SK-N-SH (cell line): ENCODE measurements around the gene SLC8B1. TPM values are rescaled to one million over a fixed set of nuclear protein-coding genes. Genes with fewer than 3 reads are reported as not detected.
A peak's percentile ranks its signal among the peaks of the same experiment; 100 is the strongest.

Experiments used
- CTCF ChIA-PET: fragments of 300-600, 350-600 bp; formaldehyde crosslinking; extraction: SDS; loops from one replicate; lab custom pipeline; 2021; lab: Yijun Ruan, JAX
- POLR2A ChIA-PET: fragments of 350-600 bp; sonication (Branson Sonifier 250); formaldehyde crosslinking; extraction: SDS; loops from one replicate; lab custom pipeline; 2020; ENCODE audit warnings: antibody characterized with exemption, inconsistent platforms; lab: Yijun Ruan, JAX
- DNase-seq: peaks from one replicate; pipeline ENCODE4 v3.0.0; 2012
- H2AFZ ChIP-seq: fragments of 200-600 bp; sonication (generic); 2 replicates; pipeline ENCODE4 v1.8.1; 2016; ENCODE audit warnings: antibody characterized with exemption, mild to moderate bottlenecking, low read depth
- H3F3A ChIP-seq: fragments of 200-600 bp; sonication (generic); replicated peaks from 2 replicates; pipeline ENCODE3; 2016; ENCODE audit warnings: antibody characterized with exemption, mild to moderate bottlenecking; ENCODE audit not compliant: insufficient read depth
- H3K27ac ChIP-seq, 2 experiments: fragments of 200-500 bp in 1 of 2; fragments of 200-600 bp in 1 of 2; sonication (Bioruptor generic) in 1 of 2; sonication (generic), shearing (Covaris generic) in 1 of 2; 2 replicates each; pipeline versions ENCODE4 v1.5.1 to v1.6.1; 2014 to 2016; ENCODE audit warnings: low read depth in 2 of 2, inconsistent platforms in 1 of 2, low read length in 1 of 2, mild to moderate bottlenecking in 1 of 2, mixed read lengths in 1 of 2
- H3K27me3 ChIP-seq: fragments of 200-600 bp; sonication (generic), shearing (Covaris generic); 2 replicates; pipeline ENCODE4 v1.6.1; 2016; ENCODE audit warnings: mixed run types; ENCODE audit not compliant: insufficient read depth
- H3K36me3 ChIP-seq, 2 experiments: fragments of 200-500 bp in 1 of 2; fragments of 200-600 bp in 1 of 2; sonication (Bioruptor generic) in 1 of 2; sonication (generic) in 1 of 2; replicated peaks in 1 of 2; 2 replicates each; pipeline versions ENCODE3 to v1.5.1; 2014 to 2016; ENCODE audit warnings: low read length in 1 of 2, mild to moderate bottlenecking in 1 of 2; ENCODE audit not compliant: insufficient read depth in 2 of 2, control insufficient read depth in 1 of 2
- H3K4me1 ChIP-seq, 2 experiments: fragments of 200-500 bp in 1 of 2; fragments of 200-600 bp in 1 of 2; sonication (Bioruptor generic) in 1 of 2; sonication (generic), shearing (Covaris generic) in 1 of 2; 2 replicates each; pipeline versions ENCODE4 v1.5.1 to v1.6.1; 2014 to 2016; ENCODE audit warnings: low read depth in 1 of 2, low read length in 1 of 2, mixed run types in 1 of 2; ENCODE audit not compliant: insufficient read depth in 2 of 2, control insufficient read depth in 1 of 2
- H3K4me2 ChIP-seq: fragments of 200-600 bp; sonication (generic), shearing (Covaris generic); 2 replicates; pipeline ENCODE4 v1.6.1; 2017; ENCODE audit warnings: mixed run types
- H3K4me3 ChIP-seq, 2 experiments: fragments of 200-500 bp in 1 of 2; fragments of 200-600 bp in 1 of 2; sonication (Bioruptor generic) in 1 of 2; sonication (generic), shearing (Covaris generic) in 1 of 2; 2 replicates each; pipeline versions ENCODE4 v1.5.1 to v1.8.1; 2014 to 2016; ENCODE audit warnings: low read depth in 2 of 2, inconsistent platforms in 1 of 2, low read length in 1 of 2, mild to moderate bottlenecking in 1 of 2, mixed read lengths in 1 of 2, moderate library complexity in 1 of 2
- H3K79me2 ChIP-seq: fragments of 200-600 bp; sonication (generic); 2 replicates; pipeline ENCODE4 v1.8.1; 2017; ENCODE audit warnings: mild to moderate bottlenecking; ENCODE audit not compliant: insufficient read depth
- H3K9ac ChIP-seq: fragments of 200-600 bp; sonication (generic); 2 replicates; pipeline ENCODE4 v1.6.1; 2017; ENCODE audit warnings: mixed run types
- H3K9me2 ChIP-seq: fragments of 200-600 bp; sonication (generic); 2 replicates; pipeline ENCODE4 v1.6.1; 2017; ENCODE audit warnings: mixed run types
- H3K9me3 ChIP-seq: fragments of 200-600 bp; sonication (generic); 2 replicates; pipeline ENCODE4 v1.6.1; 2017; ENCODE audit warnings: mixed run types, mild to moderate bottlenecking, moderate library complexity
- H4K20me1 ChIP-seq: fragments of 200-600 bp; sonication (generic); 2 replicates; pipeline ENCODE4 v1.6.1; 2017; ENCODE audit warnings: mild to moderate bottlenecking, mixed run types; ENCODE audit not compliant: insufficient read depth
- CTCF ChIP-seq: fragments of 200-600 bp; sonication (generic); IDR thresholded peaks from 2 replicates; pipeline ENCODE4 v1.6.1; 2017; ENCODE audit warnings: antibody characterized with exemption, mild to moderate bottlenecking, moderate library complexity
- GABPA ChIP-seq: IDR thresholded peaks from 2 replicates; pipeline ENCODE4 v1.4.0; 2012; ENCODE audit warnings: low read depth, mild to moderate bottlenecking
- JUND ChIP-seq: IDR thresholded peaks from 2 replicates; pipeline ENCODE4 v1.4.0; 2012
- POLR2AphosphoS5 ChIP-seq: IDR thresholded peaks from 2 replicates; pipeline ENCODE4 v1.6.1; 2012; ENCODE audit warnings: low read depth, low read length
- RAD21 ChIP-seq: IDR thresholded peaks from 2 replicates; pipeline ENCODE4 v1.6.1; 2012; ENCODE audit warnings: mild to moderate bottlenecking, low read length
- REST ChIP-seq: IDR thresholded peaks from 2 replicates; pipeline ENCODE4 v1.6.1; 2012; ENCODE audit warnings: mild to moderate bottlenecking, low read depth, low read length, moderate library complexity
- SMC3 ChIP-seq: IDR thresholded peaks from 2 replicates; pipeline ENCODE4 v1.6.1; 2012; ENCODE audit warnings: low read depth, low read length, improper control_type of control experiment
- TCF12 ChIP-seq: IDR thresholded peaks from 2 replicates; pipeline ENCODE4 v1.4.0; 2012
- USF1 ChIP-seq: IDR thresholded peaks from 2 replicates; pipeline ENCODE4 v1.4.0; 2012; ENCODE audit warnings: low read depth, borderline replicate concordance
- YY1 ChIP-seq: IDR thresholded peaks from 2 replicates; pipeline ENCODE4 v1.4.0; 2012; ENCODE audit warnings: low read depth, mild to moderate bottlenecking
- WGBS: methylation state at CpG from one replicate; pipeline ENCODE4 v1.1.6; 2017; ENCODE audit warnings: low lambda C conversion rate; 5-methylcytosine and 5-hydroxymethylcytosine counted together
- polyA plus RNA-seq, 3 experiments: library from polyadenylated mRNA; depleted of rRNA; stranded (reverse); fragments of >200 nt; gene quantifications; 2 replicates each; pipeline ENCODE4 v1.2.3, GENCODE V29; 2012

The SLC8B1 gene
- polyA plus RNA-seq, 1 of the 3 experiments (the other 2 are of a cell fraction) = 12.0 TPM

GRCh38 chr12:113316155-113316554 is 18.8 kb downstream of the SLC8B1 start:
- Histone ChIP-seq H3K4me1 (no peaks in the 10 kb centered on the region), H3K9me3 (no peaks in the 10 kb centered on the region), H3F3A (peaks cover 6% of the 10 kb centered on the region), H3K9me2 (no peaks in the 10 kb centered on the region), H3K36me3 (peaks cover 0 to 12% of the 10 kb centered on the region in 2 experiments), H3K4me2 (no peak overlapping the region), H3K79me2 (no peaks in the 10 kb centered on the region), H2AFZ (no peak overlapping the region), H3K27ac (no peak overlapping the region), H3K9ac (no peak overlapping the region), H3K27me3 (no peaks in the 10 kb centered on the region), H4K20me1 (no peaks in the 10 kb centered on the region), H3K4me3 (no peak overlapping the region)
- CTCF ChIA-PET = interaction anchor here (1.4 to 2.0 kb wide), 2 partner anchors 43 to 109 kb away, joined by 4 to 5 read pairs; no protein-coding TSS in a partner anchor
- 88% methylated on average over 6 of the region's 7 CpGs for WGBS
- no peak for DNase-seq
- TF ChIP-seq RAD21 (no peak), CTCF (peak; percentile 34)
- POLR2A ChIA-PET = no interaction called here

- 69% methylated on average over 8 of the region's 9 CpGs for WGBS
- no peaks in the 10 kb centered on the region for H3K9me3 ChIP-seq
- H3K9me2 ChIP-seq = no peaks in the 10 kb centered on the region
- H4K20me1 ChIP-seq = no peaks in the 10 kb centered on the region
- no peak for TF ChIP-seq YY1
- TF ChIP-seq CTCF = no peak
- TF ChIP-seq POLR2AphosphoS5 = no peak
- no peak for TF ChIP-seq TCF12
- TF ChIP-seq SMC3 = no peak
- TF ChIP-seq REST = no peak
- TF ChIP-seq USF1 = no peak
- TF ChIP-seq GABPA = no peak
- no peak for TF ChIP-seq JUND
- H3K79me2 ChIP-seq = no peaks in the 10 kb centered on the region
- no peak overlapping the region for H3K27ac ChIP-seq
- H2AFZ ChIP-seq = no peak overlapping the region
- ChIA-PET CTCF (interaction anchor here (0.9 to 2.0 kb wide), 3 partner anchors 44 to 118 kb away, joined by 3 to 5 read pairs (median 4); no protein-coding TSS in a partner anchor), POLR2A (no interaction called here)
- no peak overlapping the region for H3K4me3 ChIP-seq
- no peaks in the 10 kb centered on the region for H3K27me3 ChIP-seq
- H3K36me3 ChIP-seq = peaks cover 0 to 12% of the 10 kb centered on the region in 2 experiments
- no peak overlapping the region for H3K4me2 ChIP-seq
- H3K9ac ChIP-seq = no peak overlapping the region
- H3K4me1 ChIP-seq = no peaks in the 10 kb centered on the region
- DNase-seq = no peak
- peaks cover 6% of the 10 kb centered on the region for H3F3A ChIP-seq
These were observed 19.6 kb downstream of the SLC8B1 start for GRCh38 chr12:113315358-113315757.
